Bronchial epithelial cell (primary cell): ENCODE results near the gene ZNF598. TPM values are rescaled to one million over a fixed set of nuclear protein-coding genes. Genes with fewer than 3 reads are reported as not detected.
A peak's percentile ranks its signal among the peaks of the same experiment; 100 is the strongest.

Experiments
- DNase-seq: peaks from one replicate; pipeline ENCODE4 v3.0.0-alpha.2; 2010; ENCODE audit warnings: low read depth
- FAIRE-seq: peaks from 2 replicates; lab custom pipeline; 2011; peaks lifted over from hg19 to GRCh38; lab: Jason Lieb, UNC
- H3K27me3 ChIP-seq: 2 replicates; pipeline ENCODE4 v1.5.1; 2011; ENCODE audit warnings: low read length; ENCODE audit not compliant: control insufficient read depth, insufficient read depth
- H3K36me3 ChIP-seq: 2 replicates; pipeline ENCODE4 v1.5.1; 2011; ENCODE audit warnings: low read length; ENCODE audit not compliant: control insufficient read depth, insufficient read depth
- H3K4me3 ChIP-seq: 2 replicates; pipeline ENCODE4 v1.5.1; 2011; ENCODE audit warnings: mild to moderate bottlenecking, low read depth, low read length, control low read depth
- total RNA-seq: library from RNA; depleted of rRNA; stranded (reverse); fragments of >200 nt; gene quantifications from 2 replicates; pipeline ENCODE4 v1.2.1, GENCODE V29; 2014
- TF ChIP-seq, protein P1 (sequence below): IDR thresholded peaks from 2 replicates; pipeline ENCODE4 v1.5.1; 2011; ENCODE audit warnings: mild to moderate bottlenecking, moderate library complexity, low read length, control low read depth, inconsistent platforms; ENCODE audit not compliant: insufficient read depth, severe bottlenecking

ZNF598 gene
- total RNA-seq, 1 donor from 2014 or later: 26.3 TPM

DNA sequence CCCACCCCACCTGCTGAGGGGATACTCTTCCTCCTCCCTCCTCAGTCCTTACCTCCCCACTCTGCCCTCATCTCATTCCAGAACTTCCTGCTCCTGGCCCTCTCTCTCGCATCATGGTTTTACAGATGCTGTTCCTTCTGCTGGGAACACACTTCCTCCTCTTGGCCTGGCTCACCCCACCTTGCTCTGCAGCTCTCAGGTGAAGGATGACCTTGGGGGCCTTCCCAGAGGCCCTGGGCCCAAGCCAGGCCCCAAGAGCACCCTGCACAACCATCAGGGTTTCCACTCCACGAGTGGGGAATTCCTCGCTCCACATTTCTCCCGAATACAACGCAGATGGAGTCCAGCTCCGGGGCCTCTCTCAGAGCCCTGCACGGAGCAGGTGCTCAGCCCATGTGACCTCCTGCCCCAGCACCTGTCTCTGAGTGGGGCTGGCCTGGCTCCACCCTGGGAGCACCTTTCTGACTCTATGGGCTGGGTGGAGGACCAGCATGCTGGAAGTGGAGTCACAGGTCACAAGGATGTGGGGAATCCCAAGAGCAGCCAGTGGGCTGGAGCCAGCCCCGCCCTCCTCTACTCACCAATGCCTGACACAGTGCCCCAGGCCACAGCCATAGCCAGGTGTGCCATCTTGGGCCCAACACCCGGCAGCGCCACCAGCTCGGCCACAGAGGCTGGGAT lies 33.5 kb upstream of the ZNF598 start:
- H3K27me3 ChIP-seq: no peaks in the 10 kb centered on the region
- no peaks in the 10 kb centered on the region for H3K36me3 ChIP-seq
- DNase-seq (peak; percentile 30), FAIRE-seq (no peak)
- H3K4me3 ChIP-seq: no peak overlapping the region
- TF ChIP-seq, protein P1, sequence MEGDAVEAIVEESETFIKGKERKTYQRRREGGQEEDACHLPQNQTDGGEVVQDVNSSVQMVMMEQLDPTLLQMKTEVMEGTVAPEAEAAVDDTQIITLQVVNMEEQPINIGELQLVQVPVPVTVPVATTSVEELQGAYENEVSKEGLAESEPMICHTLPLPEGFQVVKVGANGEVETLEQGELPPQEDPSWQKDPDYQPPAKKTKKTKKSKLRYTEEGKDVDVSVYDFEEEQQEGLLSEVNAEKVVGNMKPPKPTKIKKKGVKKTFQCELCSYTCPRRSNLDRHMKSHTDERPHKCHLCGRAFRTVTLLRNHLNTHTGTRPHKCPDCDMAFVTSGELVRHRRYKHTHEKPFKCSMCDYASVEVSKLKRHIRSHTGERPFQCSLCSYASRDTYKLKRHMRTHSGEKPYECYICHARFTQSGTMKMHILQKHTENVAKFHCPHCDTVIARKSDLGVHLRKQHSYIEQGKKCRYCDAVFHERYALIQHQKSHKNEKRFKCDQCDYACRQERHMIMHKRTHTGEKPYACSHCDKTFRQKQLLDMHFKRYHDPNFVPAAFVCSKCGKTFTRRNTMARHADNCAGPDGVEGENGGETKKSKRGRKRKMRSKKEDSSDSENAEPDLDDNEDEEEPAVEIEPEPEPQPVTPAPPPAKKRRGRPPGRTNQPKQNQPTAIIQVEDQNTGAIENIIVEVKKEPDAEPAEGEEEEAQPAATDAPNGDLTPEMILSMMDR: no peak

DNA sequence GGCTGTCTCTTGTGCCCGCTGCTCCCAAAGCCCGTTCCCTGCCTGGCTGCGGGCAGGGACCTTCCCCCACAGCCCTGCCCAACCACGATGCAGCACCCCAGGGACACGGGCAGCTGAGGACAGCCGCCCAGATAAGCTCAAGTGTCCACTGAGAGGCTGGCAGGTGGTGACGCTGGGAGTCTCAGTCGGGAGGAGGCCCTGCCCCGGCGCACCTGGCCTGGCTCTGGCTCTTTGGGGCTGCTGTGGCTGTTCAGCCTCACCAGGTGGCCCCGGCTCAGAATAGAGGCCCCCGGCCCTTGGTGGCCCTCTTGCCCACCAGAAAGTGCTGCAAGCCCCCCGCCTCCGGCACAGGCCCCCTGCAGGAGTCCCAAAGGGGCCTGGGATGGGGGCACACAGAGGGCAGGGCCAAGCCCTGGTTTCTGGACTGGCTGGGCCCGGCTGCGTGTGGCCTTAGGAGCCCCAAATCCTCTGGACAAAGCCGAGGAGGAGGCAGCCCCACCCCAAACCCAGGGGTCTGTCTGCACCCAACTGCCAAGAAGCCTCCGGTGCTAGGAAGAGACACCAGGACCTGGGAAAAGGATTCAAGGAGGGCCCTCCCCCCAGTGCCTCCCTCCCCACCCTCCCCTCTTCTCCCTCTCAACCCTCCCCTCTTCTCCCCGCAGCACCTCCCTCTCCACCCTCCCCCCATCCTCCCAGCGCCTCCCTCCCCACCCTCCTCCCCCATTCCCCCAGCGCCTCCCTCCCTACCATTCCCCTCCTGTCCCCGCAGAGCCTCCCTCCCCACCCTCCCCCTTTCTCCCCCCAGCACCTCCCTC lies 32.8 kb upstream of the ZNF598 start:
- Histone ChIP-seq H3K4me3 (no peak overlapping the region), H3K36me3 (no peaks in the 10 kb centered on the region), H3K27me3 (no peaks in the 10 kb centered on the region)
- TF ChIP-seq, protein P1: no peak
- DNase-seq (no peak), FAIRE-seq (no peak)

DNA sequence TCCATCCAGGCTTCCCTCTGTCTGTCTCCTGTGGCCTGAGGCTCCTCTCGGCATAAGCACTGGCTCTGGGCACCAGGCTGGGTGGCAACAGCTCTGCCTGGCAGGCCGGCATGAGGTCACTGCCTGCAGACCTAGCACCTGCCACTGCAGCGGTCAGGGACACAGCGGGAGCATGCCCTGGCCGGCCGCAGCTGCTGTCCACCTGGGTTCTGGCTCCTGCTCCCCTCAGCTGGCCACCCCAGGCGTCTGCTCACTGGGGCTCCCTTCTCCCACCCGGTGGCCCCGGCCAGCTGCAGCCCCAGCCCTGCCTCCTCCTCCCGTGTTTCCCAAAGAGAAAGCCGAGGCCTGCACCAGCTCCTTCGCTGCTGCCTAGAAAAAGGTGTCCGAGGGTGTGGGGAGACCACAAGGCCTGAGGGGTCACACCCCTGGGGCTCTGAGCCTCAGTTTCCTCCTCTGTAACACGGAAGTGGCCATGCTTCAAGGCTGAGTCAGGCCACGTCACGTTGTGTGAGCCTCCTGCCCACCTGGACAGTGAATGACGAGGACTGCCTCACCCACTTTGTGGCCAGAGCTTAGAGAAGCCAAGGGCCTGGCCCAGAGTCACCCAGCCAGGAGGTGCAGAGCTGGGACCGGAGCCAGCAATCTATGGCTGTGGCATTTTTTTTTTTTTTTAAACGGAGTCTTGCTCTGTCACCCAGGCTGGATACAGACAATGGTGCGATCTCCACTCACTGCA lies 31.3 kb upstream of the ZNF598 start:
- FAIRE-seq (no peak), DNase-seq (peak; percentile 85)
- Histone ChIP-seq H3K4me3 (no peak overlapping the region), H3K27me3 (no peaks in the 10 kb centered on the region), H3K36me3 (peaks cover 2% of the 10 kb centered on the region)
- TF ChIP-seq, protein P1: no peak

DNA sequence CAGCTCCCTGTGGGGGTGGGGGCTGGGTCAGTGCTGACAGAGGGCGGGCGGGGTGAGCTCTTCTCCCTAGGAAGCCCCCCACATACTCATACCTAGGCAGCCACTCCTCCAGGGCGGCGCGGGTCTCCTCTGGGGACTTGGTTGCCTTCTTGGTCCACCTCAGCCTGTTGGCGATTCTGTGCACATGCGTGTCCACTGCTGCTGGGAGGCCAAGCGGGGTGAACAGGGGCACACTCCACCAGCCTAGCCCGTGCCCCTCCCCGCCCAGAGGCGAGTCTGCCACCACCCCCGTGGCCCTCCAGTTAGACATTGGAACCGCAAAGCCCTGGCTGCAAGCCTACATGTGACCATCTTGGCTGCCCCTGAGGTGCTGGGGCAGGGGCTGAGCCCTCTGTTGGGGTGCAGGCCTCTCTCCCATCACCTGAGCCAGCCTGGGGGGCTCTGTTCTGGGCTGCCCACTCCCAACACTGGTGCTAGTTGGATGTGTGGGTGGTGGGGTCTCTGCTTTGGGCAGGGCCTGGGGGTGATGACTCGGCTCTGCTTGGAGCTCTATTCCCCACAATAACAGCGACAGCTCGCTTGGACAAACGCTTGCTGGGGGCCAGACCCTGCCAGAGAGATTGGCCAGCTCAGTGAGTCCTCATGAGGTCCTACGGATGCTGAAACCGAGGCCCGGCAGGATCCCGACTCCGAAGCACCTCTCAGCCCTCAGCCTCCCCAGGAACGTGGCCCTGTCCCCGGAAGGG lies 30.6 kb upstream of the ZNF598 start:
- H3K27me3 ChIP-seq: no peaks in the 10 kb centered on the region
- no peak overlapping the region for H3K4me3 ChIP-seq
- peaks cover 2% of the 10 kb centered on the region for H3K36me3 ChIP-seq
- TF ChIP-seq, protein P1: no peak
- no peak for FAIRE-seq
- no peak for DNase-seq

DNA sequence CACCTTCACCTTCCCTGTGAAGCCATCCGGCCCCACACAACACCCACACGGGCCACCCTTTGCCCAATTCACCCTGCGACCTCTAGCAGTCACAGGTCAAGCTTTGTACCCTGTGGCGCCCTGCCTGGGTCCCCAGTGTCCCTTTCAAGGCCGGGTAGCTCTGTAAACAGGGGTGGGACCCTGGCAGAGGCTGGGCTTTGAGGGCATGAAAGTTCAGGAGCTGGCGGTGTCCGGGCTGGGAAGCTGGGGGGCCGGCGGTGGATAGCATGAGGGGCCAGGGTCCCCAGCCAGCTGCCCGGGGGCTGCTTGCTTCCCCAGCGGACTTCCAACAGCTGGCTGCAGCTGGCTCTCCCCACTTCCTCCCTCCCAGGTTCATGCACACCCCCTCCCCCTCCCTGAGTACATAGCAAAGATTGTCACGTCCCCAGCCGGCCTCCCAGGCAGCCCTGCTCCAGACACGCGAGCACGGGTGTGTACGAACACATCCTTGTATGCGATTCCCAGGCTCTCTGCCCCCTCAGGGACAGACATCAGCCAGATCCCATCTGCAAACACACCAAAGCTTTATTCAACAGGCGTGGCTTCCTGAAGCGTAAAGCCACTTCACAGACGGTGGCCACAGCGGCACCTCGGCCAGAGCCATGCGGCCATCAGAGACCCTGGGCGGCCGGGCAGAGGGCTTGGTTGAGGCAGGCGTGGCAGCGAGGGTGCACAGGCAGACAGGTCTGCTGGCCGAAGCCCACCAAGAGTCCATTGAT lies 29.8 kb upstream of the ZNF598 start:
- H3K4me3 ChIP-seq: no peak overlapping the region
- FAIRE-seq: no peak
- no peaks in the 10 kb centered on the region for H3K27me3 ChIP-seq

More for the DNA sequence above, 29.8 kb upstream of the ZNF598 start:
- H3K36me3 ChIP-seq: peaks cover 2% of the 10 kb centered on the region
- TF ChIP-seq, protein P1: no peak
- peak; percentile 35 for DNase-seq
